ENCODE results near the gene SAMD7. TPM values are rescaled to one million over a fixed set of nuclear protein-coding genes. Genes with fewer than 3 reads are reported as not detected.

SAMD7 gene
- polyA plus RNA-seq, 1 donor, result not detected

DNA sequence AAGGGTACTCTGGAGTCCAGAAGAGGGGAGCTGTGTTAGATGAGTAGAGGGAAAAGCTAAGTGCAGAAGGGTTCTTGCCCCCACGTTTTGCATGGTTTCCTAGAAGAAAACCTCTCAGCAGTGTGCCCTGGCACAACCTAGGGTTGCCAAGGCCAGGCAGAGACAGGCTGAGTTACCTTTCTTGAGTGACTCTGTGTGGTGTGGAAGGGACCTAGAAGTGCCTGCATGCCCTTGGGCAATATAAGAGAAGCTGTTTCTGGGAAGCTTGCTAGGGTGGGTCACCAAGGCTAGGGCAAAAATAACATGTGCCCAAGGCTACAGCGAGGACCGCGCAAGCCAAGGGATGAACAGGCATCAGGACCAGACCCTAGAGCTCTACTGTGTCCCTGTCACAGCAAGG is 3.4 kb upstream of the SAMD7 start:
- DNase-seq, result no peak

DNA sequence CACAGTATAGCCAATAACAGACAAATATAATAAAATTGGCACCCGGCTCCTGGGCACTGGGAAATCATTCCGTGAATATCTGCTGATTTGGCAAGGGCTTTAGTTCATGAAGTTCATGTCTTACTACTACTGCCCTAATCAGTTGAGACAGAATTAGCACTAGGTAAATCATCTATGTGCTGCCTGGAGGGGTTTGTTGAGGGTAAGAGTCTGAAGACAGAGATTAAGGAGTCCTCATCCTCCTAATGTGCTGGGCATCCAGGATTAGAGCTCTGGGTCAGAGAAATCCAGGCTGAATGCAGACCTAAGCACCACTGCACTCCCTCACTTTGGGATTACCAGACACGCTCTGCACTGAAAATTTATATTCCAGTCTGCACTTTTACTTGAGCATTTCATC is 2.0 kb downstream of the SAMD7 start:
- no peak for DNase-seq

DNA sequence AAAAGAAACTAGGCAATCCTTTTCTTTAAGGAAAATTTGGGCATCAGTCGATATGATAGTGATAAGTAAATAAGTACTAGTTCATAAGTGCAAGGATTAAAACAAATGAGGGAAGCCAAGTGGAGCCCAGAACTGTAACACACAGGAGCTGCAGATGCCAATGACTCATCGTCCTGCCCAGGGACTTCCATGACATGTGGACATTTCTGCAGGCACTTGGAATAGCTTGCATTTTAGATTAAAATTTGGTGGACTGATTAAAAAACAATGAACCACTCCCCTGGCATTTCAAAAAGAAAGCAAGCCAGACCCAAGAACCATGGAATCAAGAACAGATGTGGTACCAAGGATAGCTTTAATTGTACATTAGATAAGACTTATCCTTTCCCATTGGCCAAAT is 2.9 kb downstream of the SAMD7 start:
- no peak for DNase-seq

DNA sequence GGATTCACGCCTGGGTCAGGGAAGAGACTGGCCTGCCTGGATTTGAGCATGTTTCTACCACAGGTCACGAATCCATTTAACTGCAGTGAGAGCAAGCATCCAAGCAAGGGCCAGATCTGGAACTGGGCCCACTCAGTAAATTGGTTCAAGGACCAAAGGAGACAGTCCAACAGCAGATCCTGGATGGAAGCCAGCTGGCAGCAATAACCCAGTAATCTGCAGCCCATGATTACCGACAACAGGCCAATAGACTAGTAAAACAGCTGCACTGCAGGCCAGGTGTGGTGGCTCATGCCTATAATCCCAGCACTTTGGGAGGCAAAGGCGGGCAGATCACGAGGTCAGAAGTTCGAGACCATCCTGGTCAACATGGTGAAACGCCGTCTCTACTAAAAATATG is 11.8 kb downstream of the SAMD7 start:
- DNase-seq, result no peak

DNA sequence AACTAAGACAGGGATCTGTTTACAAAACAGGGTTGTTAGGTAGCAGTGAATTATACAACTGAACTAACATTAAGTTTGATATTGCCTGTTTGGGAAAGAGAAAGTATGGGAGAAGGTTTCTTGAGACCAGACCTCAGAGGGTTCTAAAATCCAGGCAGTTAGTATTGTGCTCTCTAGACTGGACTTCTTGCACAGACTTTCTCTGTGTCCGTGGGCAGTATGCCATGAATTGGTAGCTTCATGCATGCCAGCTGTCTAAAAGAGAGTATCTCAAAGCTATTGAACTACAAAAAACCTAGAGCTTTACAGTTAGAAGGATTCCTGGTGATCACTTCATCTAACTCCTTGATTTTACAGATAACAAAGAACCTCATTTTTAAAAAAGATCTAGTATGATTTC is 12.5 kb downstream of the SAMD7 start:
- DNase-seq, result no peak

DNA sequence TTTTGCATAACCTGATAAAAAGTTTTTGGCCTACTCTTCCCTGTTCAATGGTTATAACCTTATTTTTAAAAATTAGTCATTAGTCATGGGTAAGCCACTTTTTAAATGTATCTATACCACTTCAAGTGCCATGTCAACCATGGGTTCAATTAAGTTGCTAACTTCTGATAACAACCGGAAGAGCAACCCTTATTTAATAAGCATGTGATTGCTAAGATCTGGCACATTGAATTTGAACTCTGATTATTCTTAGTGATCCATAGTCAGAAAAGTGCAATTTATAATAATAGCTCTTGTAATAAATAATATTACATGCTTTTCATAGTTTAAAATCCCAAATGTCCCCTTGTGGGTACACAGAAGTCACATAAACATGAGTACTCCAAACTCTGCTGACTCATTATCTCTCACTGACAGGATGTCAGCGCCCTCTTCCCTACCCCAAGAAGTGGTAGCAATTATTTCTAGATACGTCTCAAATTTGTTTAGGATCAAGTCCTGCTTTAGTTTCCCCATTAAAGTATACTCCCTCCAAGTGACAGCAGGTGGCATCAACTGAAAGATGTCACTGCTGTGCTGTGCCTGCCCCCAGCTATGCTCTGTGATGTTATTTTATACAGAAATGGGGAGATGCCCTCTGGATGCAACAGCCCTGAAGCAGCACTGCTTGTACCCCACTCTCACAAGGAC is 18.6 kb downstream of the SAMD7 start:
- no peak for DNase-seq

DNA sequence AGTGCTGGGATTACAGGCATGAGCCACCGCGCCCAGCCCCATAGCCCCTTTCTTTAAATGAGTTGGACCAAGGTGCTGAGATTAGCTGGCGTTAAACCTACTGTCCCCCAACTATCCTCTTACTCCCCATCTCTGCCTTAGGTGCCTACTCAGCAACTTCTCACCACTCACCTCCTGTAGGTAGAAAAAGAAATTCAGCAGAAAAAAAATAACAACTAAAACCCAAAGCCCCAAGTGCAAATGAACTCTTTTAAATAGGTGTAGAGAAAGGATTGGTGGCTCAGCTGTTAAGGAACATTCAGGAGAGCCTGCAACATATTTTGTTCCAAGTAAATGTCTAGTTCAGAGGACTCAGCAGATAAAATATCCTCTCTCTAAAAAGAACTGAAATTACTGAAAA is 19.5 kb downstream of the SAMD7 start:
- DNase-seq, result no peak

DNA sequence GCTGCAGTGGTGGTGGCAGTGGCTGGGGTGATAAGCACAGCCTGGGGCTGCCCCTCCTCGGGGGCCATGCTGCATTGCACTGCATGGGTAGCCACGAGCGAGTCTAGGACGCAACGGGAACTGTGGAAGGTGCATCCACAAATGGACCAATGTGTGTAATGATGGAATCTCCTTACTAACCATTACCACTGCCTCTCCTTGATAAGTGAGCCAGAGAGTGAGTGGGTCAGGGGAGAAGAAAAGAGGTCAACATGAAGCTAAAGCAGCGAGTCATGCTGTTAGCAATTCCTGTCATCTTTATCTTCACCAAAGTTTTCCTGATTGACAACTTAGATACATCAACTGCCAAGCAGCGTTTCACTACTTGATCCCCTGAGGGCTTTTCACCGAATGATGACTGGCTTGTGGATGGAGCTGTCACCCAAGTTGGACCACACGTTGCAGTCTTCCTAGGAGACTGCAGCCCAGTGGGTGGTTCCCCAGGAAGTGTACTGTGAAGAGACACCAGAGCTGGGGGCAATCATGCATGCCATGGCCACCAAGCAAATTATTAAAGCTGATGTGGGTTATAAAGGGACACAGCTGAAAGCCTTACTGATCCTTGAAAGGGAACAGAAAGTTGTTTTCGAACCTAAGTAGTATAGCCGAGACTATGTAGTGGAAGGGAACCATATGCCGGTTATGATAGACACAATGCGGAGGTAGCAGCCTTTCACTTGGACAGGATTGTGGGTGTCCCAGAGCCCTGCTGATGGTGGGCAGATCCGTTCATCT is 20.6 kb downstream of the SAMD7 start:
- no peak for DNase-seq

DNA sequence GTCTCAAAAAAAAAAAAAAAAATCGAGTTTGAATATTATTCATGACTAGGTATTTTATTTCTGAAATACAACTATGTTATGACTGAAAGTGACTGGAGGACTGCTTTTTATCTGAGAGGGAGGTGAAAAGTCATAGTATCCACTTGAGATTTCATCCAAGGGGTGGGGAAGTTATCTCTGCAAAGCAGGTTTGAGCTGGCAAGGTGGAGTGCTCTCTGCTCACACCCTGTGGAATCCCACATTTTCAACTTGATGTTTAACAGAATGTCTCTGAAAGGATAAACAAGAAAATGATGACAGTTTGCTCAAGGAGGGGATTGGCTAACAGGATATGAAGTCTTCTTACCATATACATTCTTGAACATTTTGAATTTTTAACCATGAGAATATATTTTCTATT is 27.9 kb downstream of the SAMD7 start:
- no peak for DNase-seq

DNA sequence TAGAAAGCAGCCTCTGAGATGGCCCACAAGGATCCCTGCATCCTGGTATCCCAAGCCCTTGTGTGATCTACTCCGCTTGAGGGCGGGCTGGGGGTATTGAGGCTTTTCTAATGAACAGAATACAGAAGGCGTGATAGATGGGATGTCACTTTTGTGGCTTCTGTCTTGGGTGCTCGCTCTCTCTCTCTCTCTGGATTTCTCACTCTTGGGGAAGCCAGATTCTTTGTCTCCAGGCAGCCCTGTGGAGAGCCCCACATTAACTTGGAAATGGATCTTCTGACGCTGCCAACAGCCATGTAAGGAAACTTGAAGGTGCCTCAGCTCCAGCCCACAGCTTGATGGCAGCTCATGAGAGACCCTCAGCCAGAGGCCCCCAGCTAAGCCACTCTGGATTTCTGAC is 28.4 kb downstream of the SAMD7 start:
- DNase-seq, result no peak

DNA sequence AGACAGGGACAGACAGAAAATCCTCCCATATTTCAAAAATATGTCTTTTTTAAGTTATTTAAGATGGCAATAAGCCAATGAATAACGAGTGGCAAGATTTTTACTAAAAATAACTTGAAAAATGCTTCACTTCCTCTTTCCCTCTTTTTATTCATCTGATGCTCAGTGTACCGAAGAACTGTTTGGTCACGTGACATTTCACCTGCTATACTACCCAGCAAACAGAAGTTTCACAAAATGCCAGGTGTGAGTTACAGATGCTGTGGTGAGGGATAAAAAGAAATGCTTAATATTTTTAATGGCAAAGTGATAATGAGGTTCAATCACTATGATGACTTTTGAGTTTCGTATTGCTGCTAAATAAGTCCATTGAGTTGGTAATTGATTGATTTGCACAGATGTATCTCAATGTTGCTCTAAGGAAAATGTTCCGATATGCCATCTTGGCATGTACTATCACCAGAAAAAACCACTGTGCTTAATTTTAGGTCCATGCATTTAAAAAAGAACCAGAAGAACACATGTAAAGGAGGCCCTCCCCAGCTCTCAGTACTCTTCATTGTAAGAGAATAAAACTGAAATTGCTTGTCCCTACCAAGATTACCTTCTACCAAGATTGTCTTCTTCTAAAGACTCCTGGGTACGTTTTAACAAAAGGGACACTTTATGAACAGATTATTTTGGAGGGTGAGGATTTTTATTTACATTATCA is 29.3 kb downstream of the SAMD7 start:
- no peak for DNase-seq

DNA sequence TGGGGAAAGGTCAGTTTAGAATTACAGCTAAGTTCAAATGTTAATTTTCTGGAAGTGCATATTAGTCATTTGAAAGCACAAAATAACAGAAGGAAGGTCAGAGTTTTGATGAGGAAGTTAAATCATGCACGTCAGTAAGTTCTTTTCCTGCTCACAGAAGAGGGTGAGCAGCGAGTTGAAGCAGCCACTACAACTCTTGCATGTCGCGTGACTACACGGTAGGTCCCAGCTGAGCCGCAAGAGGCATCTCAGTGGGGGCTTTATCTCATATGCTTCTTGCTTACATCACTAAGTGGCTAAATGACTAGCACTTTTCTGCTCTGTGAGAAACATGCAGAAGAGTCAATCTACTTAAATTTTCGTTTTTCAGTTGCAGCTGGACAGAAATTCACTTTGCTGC is 33.9 kb downstream of the SAMD7 start:
- DNase-seq, result no peak

DNA sequence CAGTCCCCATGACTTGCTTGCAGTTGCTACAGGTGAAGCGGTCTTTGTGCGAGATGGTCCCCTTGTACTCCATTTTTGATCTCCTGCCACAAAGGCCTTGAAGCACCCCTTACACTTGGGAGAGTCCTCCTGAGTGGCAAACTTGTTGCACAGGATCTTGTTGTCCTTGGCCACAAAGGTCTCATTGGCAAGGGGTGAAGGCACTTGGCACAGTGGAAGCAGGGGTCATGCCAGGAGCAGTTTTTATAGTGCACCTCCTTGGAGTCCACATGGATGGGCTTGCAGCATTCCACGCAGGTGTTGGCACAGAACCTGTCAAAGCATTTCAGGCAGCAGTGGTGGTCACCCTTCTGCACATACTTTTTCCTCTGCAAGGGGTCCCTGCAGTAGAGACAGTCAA is 35.0 kb downstream of the SAMD7 start:
- no peak for DNase-seq

DNA sequence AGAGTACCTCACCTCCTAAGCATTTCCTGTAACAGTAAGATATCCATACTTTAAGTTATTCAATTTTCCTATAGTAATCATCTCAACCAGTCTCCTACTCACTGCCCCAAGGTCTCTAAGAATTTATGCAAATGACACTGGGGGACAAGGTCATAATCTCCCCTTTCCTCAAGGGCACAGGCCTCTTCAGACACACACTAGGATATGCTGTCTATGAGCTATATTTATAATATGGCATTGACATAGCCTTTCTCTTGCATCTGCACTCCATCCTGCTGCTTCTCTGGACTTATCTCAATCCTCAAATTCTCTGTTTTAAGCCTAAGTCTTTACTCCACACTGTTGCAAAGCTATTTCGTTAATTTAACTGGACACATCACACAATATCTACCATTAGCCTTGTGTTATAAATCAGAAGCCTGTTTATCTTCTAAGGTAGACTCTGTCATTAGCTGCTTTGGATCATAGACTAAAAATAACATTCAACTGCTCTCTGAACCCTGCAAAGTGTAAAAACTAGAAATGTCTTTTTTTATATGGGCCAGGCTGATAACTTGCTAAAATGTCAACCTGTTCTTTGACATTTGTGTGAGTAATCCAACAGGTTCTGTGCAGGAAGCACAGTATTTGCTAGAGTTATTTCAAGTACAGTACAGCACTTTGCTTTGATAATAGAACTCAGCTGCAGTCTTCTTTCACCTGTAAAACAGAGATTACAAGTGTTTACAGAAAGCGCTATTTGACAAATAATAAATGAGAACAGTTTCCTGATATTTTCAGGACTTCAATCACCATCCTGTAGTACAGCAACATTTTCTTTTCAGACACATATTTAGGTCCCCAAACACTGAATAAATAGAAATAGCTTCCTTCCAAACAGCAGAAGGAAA is 37.4 kb downstream of the SAMD7 start:
- no peak for DNase-seq

DNA sequence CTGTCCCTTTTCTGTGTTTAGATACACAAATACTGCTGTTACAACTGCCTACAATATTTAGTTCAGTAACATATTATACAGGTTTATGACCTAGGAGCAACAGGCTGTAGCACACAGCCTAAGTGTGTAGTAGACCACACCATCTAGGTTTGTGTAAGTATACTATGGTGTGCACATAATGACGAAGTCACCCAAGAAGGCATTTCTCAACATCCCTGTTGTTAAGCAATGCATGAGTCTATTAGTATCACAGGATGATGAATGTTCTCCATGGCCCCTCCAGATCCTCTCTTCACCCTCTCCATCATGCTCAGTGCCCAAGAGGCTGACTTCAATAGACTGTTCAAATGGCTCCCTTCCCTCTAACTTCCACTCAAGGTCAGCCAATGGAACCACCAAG is 40.7 kb downstream of the SAMD7 start:
- DNase-seq, result no peak

DNA sequence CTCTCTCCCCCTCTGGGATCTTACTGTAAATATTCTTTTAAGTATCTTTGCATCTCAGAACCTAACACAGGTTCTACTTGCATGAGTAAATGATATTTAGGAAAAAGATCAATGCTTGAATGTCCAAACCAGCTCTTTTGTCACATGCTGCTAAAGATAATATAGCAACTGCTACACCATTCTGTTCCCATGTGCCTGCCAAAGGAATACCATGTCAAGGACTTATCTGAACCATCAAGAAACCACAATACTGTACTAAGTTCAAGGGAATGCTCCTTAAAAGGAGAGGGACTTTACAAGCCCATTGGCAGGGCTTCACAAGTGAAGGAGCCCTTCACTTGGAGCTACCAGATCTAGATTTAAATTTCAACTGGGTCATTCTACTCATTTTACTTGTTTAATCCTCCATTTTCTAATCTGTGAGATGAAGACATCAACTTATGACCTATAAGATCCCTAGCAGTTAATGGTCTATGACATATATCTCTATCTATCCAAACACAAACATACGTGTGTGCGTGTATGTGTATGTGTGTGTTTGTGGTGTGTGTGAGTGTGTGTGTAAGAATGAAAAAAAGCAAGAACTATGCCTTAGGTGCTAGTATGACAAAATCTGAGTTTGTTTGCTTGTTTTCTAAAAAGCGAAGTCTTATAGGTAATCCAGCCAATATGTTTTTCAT is 42.2 kb downstream of the SAMD7 start:
- DNase-seq, result no peak

DNA sequence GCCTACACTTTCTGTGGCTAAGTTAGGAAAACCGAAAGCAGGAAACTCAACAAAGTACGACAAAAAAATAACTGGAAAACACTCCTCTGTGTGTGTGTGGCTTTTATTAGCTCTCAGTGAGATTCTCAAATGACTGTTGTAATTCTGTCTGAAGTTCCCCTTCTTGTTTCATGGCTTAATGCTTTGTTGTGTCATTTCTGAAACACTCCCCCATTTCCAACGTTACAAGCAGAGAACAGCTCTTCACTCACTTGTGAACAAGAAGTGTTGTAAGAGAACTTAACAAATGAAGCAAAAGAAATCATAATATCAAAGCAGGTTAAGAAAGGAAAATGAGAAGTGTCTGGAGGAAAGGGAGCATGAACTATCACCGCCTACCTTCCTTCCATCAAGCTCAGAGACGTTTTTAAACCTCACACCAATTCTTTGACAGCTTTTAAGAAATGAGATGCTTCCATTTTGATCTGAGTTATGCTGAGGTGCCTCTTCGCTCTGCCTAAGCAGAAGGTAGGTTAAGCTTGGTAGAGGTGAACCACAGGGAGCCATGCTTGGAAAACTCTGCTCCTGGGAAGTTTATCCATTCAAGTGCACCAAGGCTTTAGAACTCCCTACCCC is 42.9 kb downstream of the SAMD7 start:
- no peak for DNase-seq

DNA sequence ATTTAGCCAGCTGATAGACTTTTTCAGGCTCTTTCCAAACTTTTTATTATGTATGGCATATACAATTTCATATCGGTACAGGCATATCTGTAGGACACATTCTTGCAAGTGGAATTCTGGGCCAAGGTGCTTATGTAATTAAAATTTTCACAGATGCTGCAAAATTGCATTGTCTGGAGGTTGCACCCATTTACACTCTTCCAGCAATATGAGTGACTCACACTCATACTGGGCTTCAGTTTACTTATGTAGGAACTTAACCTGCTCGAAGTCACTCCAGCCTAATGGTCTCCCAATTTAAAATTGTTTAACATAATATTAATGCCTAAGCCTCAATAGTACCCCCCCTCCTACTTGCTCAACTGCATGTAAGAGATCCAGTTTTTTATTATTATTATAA is 44.0 kb downstream of the SAMD7 start:
- no peak for DNase-seq

DNA sequence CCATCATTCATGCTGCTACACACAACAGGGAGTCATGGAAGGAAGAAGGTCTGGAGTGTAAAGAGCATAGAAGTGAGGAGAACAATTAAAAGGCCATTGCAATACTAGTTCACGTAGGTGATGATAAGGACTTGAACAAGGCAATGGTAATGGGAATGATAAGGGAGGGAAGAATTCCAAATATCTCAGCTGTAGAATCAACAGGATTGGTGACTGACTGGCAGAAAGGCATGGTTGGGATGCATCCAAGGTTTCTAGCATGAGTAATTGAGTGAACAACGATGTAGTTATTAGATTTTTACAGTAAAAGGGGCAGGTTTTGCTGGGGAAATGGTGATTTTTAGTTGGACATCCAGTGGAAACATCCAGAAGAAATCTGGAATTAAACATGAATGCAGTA is 52.8 kb downstream of the SAMD7 start:
- DNase-seq, result no peak

DNA sequence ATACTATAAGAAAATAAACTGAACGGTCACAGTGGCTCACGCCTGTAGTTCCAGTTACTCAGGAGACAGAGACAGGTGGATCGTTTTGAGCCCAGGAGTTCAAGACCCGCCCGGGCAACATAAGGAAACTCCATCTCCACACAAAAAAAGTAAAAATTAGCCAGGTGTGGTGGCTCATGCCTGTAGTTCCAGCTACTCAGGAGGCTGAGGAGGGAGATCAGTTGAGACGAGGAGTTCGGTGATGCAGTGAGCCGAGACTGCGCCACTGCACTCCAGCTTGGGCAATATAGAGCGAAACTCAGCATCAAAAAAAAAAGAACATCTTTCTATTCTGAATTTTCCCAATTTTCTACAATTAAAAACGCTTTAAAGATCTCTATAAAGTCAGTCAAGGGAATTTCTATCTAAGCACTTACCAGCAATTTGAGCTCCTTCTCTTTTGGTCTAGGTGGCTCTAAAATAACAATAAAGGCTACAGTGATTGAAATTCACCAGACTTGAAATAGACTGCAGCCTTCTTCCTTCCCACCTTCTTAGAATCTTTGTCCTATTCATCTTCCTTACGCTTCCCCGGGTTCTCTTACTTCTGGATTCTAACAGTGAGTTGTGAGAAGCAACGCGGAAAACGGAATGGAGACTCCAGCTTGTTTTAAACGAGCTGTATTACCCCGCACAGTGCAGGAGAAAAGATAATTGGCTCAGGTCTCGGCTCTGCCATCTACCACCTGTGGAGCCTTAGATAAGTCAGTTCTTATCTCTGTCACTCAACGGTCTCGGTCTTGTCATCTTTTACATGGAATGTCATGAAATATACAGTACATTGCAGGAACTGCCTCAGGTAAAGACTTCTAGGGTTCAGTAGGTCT is 54.4 kb downstream of the SAMD7 start:
- DNase-seq, result peak; percentile 21

Data from left kidney (tissue), 2 donors.